H1 (cell line): ENCODE data around the gene LGALS12.

Experiments
- CTCF ChIP-seq, 3 experiments: IDR thresholded peaks; 1 replicate in 2 of 3; 2 replicates in 1 of 3; pipeline versions ENCODE4 v1.5.1 to v1.6.1; 2011; ENCODE audit warnings: low read length in 3 of 3, mild to moderate bottlenecking in 3 of 3, inconsistent platforms in 2 of 3, low read depth in 1 of 3, moderate library complexity in 1 of 3; ENCODE audit not compliant: insufficient read depth in 1 of 3; ENCODE audit errors: control extremely low read depth in 1 of 3
- EP300 ChIP-seq, 2 experiments: IDR thresholded peaks; 1 replicate in 1 of 2; 2 replicates in 1 of 2; pipeline ENCODE4 v1.6.1; 2011 to 2012; ENCODE audit warnings: low read depth in 2 of 2, low read length in 2 of 2, mild to moderate bottlenecking in 2 of 2, borderline replicate concordance in 1 of 2, inconsistent platforms in 1 of 2, moderate library complexity in 1 of 2
- HDAC2 ChIP-seq, 2 experiments: fragments of 300-600 bp in 1 of 2; sonication (generic) in 1 of 2; IDR thresholded peaks; 2 replicates each; pipeline ENCODE4 v1.6.1; 2011 to 2012; ENCODE audit warnings: low read depth in 2 of 2, low read length in 2 of 2, mild to moderate bottlenecking in 2 of 2, moderate library complexity in 2 of 2, borderline replicate concordance in 1 of 2, inconsistent platforms in 1 of 2

GRCh38 chr11:63491240-63491587 is 14.7 kb upstream of the LGALS12 start:
- TF ChIP-seq EP300 (IDR thresholded peaks at IDR 0.05; ENCODE audit: borderline replicate concordance in 1 of 2, low read depth in 2 of 2, low read length in 2 of 2), result no peak
- TF ChIP-seq CTCF (IDR thresholded peaks at IDR 0.05; ENCODE audit: control extremely low read depth in 1 of 3, insufficient read depth in 1 of 3, low read depth in 1 of 3, low read length in 3 of 3), result no peak
- TF ChIP-seq HDAC2 (IDR thresholded peaks at IDR 0.05; ENCODE audit: borderline replicate concordance in 1 of 2, low read depth in 2 of 2, low read length in 2 of 2), result no peak
